NCI-H146 treated with DMSO at 0.1 percent for 48 hours (cell line): ENCODE measurements around the gene THG1L.
A peak's percentile ranks its signal among the peaks of the same experiment; 100 is the strongest.

Source experiments
- DNase-seq: peaks from one replicate; lab custom pipeline; 2025; ENCODE audit not compliant: unreplicated experiment; lab: John Stamatoyannopoulos, UW

The THG1L gene

DNA sequence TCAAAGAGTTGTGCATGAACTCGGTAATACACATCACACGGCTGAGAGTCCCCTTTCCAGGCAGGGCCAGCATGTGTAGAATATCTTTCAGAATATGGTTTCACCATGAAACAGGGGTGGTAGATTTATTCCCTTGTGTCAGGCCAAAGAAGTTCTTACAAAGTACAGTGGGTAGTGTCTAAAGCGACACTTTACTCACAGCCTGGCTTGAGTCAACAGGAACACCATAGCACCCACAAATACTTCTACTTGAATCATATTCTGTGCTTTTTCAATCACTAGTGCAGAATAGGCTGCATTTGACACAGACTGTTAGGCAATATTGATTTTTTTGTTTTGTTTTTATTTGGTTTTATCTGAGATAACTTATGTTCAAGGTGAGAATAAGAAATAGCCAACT, 24.9 kb downstream of the THG1L start:
- DNase-seq = no peak

DNA sequence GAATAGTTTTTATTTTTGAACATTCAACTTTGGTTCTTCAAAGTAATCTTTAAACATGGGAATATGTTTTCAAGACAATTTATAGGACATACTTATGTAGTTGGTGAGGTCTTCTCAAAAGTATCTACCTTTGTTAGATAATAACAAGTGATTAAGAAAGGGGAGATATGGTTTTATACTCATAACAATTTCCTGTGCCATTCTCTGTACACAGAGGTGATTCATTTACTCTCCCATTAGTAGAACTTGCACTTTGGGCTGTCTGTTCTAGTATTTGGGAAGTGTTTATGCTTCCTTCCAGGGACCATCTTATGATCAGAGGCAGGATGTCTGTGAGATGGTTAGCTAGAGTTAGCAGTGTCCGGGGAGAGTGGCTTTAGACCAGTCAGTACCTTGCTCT, 27.5 kb downstream of the THG1L start:
- DNase-seq = no peak

DNA sequence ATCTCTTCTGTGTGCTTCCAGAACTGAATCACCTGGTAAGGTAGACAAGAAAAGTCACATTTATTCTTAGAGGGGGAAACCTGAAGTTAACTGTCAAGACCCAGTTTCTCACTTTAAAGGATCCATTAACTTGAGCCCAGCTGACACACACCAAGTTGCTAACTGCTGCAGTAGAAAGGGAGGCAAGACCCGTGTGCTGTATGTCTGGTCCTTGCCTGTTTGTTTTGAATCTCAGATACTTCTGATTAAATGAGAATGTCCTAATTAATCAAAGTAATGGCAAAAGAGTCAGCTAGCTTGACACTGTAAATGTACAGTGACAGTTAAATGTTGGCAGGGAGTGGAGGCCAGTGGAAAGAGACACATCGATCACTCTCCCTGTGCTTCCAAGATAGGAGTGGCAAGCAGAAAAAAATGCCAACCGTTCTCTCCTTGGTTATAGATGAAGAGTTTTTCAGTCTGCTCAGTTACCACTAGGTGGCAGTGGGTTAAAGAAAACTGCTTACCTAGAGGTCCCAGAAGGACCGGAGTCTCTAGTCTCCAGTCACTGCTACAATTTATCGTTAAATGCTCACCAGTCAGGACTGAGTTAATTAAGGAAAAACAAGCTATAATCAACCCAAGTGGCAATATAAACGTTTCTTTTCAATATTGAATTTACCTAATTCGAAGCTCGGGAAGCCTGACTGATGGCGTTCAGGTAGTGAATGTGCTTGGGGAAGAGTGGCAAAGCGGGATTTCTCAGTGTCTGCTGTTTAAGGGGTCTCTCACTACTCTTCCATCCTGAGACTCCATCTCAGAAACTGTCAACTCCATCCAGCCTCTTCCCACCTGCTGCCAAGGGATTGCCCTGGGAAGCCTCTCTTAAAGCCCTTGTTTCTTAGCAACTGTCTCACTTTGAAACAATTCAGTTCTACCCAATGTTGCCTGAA, 30.7 kb downstream of the THG1L start:
- peak; percentile 37 for DNase-seq

DNA sequence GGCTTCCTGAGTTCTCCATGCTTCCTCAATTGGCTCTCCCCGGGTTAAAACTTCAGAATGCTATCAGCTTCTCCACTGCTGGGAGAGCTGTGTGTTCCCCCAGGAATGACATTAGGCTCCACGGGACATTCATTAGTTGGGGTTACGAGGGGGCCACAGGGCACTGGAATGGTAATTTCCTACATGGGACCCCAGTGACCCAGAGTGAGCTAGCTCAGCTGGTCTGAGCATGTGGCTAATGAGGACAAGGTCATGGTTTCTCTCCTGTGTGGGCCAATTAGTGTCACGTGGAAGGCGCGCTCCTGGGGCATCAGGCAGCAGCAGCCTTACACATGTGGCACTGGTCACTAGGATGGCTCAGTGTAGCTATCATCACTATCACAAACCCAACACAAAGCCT, 33.3 kb downstream of the THG1L start:
- no peak for DNase-seq

DNA sequence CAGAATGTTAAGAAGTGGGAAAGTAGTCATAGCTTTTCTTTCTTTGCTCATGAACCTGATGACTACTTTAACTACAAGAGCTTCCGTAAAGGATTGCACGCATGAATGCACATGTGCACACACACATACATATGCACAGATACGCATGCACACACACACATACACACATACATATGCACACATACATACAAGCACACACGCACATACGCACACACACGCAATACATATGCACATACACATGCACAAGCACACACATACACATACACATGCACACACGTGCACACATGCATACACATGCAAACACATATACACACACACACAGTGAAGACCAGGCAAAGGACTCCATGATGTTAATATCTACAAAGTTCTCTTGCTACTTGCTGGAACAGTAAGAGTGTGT, 35.2 kb downstream of the THG1L start:
- no peak for DNase-seq

DNA sequence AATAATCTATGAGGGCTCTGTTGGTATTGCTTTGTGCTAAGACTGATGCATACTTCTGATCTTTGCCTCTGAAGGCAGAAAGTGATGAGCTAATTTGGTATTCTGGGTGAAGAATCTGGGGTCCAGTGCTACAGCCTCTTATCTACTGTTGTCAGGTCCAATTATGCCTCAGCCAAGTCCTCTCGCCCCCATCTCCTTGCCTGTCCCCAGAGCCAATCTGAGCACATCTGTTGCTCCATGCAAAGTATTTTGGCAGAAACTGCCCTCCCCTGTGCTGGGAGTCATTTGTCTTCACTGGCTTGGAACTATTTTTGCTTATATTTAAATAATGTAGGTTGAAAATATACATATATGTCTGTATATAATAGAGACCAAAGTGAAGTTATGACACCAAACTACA, 35.7 kb downstream of the THG1L start:
- DNase-seq = no peak

DNA sequence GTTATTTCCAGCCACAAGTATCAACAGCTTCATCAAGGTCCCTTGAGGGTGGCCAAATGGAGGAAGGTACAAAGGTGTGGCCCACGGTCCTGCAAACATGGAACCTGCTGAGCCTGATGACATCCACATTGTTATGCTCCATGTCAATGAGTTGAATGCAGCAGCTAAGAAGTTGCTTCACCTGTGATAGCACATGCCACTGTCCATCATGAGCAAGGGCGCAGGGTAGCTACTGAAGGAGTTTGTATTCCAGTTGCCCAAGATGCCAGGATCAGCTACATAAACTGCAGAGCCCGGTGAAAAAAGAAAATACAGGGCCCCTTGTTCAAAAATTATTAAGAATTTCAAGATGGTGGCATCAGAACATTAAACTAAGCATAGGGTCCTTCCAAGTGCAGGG, 36.5 kb downstream of the THG1L start:
- no peak for DNase-seq

DNA sequence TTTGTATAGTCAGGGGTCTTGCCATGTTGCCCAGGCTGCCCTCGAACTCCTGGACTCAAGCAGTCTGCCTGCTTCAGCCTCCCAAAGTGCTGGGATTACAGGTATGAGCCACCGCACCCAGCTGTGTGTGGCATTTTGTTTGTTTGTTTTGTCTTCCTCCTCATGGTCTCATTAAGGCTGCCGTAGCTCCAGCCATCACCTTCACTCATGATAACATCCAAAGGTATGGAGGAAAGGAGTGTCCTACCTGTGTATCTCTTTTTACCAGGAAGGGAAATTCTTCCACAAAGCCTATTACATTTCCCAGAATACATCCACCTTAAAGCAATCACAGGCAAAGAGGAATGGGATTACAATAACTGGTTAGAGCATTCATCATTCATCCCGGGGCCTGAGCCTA, 39.4 kb downstream of the THG1L start:
- no peak for DNase-seq

DNA sequence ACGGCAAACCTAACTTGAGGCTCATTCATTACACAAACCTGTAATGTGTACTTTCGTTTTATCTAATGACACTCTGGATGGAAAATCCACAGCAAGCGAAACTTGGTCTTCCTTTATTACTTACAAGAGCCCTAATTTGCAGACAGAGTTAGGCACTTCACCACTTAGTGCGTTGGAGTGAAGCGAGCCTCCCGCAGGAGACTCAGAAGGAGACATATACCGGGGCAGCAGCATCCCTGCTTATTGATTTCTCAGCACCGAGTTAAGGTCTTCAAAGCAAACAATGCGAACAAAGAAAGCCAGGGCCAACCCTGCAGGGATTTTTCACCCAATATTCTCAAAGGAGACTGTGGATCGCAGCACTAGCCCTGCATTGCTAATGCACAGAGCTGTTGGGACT, 40.9 kb downstream of the THG1L start:
- DNase-seq = peak; percentile 22

DNA sequence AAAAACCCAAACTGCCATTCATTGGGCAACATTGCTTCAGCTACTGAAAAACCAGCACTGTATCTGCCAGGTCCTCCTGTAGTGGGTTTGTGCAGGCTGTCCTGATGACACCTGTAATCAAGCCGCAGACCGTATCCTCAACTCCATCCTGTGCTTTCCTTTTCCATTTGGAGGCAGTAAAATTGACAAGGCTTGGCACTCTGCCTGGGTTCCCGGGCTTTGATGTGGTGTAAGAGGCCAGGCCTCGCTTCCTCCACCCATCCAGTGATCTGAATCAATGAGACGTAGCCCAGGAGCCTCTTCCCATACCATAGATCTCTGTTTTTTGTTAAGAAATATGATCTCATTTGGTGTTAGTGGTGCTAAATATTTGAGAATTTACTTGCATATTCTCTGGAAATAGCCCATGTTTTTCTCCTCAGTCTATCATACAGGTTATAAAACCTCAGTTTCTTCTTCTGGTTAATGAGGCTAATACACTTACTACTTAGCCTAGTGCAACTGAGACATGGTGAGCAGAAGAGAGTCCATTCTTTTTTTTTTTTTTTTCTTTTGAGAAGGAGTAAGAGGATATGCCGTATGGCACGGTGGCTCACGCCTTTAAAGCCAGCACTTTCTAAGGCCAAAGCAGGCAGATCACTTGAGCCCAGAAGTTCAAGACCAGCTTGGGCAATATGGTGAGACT, 47.0 kb downstream of the THG1L start:
- DNase-seq = no peak

DNA sequence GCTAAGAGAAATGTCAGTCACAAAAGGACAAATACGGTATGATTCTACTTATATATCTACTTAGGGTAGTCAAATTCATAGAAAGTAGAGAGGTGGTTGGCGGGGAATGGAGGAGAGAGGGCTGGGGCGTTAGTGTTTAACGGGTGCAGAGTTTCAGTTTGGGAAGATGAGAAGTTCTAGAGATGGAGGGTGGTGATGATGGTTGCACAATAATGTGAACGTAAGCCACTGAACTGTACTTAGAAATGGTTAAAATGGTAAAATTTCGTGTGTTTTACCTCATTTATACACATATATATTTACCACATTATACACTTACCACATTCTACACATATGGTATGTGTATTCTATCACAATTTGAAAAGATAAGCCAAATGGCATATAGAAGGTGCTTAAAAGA, 48.0 kb downstream of the THG1L start:
- no peak for DNase-seq

DNA sequence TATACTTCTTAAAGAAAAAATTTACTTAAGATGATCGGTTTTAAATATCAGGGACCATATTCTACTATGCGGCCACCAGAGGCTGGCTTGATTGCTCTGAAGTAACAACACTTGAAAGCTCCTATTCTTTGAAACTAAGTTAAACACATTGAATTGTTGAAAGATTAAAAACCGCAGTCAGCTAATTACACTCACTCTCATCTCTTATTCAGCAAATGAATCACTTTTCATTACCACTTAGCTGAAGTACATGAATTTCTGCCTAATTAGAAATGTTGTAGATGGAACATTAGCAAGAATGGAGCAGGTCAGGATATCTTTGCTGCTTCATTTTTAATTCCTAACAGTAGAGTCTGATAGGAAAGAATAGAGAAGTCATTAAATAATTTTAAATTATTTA, 54.6 kb downstream of the THG1L start:
- DNase-seq = no peak
